ENCODE results near the gene LIN7B. TPM values are rescaled to one million over a fixed set of nuclear protein-coding genes. Genes with fewer than 3 reads are reported as not detected.

LIN7B gene
- total RNA-seq, 1 experiment from 2014 or later, result 4.2 TPM

GRCh38 chr19:49119411-49120324, 5.5 kb downstream of the LIN7B start, which contains the start of gene PPFIA3:
TSS of gene PPFIA3 (plus strand) at chr19:49119544. CDS start at chr19:49127874, 8,330 bp downstream.
- Histone ChIP-seq H3K79me1 (ENCODE audit: insufficient read depth, low read depth, low read length, poor library complexity, severe bottlenecking) (no peaks in the 10 kb centered on the region), H2BK120ac (ENCODE audit: low read depth, low read length, poor library complexity, severe bottlenecking) (no peak within 1 kb of the TSS), H4K91ac (ENCODE audit: insufficient read length, low read depth, low read length) (no peak within 1 kb of the TSS), H3T11ph (ENCODE audit: low read length) (no peak within 1 kb of the TSS), H3K79me2 (ENCODE audit: insufficient read depth, low read length) (no peaks in the 10 kb centered on the region), H4K8ac (replicated peaks; ENCODE audit: insufficient read length, low read depth, low read length) (no peak within 1 kb of the TSS), H3K27me3 (ENCODE audit: insufficient read depth, low read length) (peaks cover 9% of the 10 kb centered on the region; the same call in 1 of the 2 replicates), H2AK5ac (ENCODE audit: insufficient read length, low read length) (no peak within 1 kb of the TSS), H2AFZ (ENCODE audit: low read length) (no peak within 1 kb of the TSS), H3K56ac (ENCODE audit: insufficient read length, low read depth, low read length) (no peak within 1 kb of the TSS), H4K5ac (ENCODE audit: insufficient read length, low read depth, low read length) (no peak within 1 kb of the TSS), H3K4ac (ENCODE audit: low read depth, low read length) (no peak within 1 kb of the TSS), H3K9ac (ENCODE audit: extremely low read depth, insufficient read length, low read length) (no peak within 1 kb of the TSS), H2BK12ac (ENCODE audit: insufficient read length, low read depth, low read length) (no peak within 1 kb of the TSS), H3K9me3 (ENCODE audit: control insufficient read depth, low read depth, low read length) (no peaks in the 10 kb centered on the region), H4K20me1 (ENCODE audit: control insufficient read depth, insufficient read depth, insufficient read length) (no peaks in the 10 kb centered on the region), H3K23ac (ENCODE audit: insufficient read length, low read depth, low read length) (no peak within 1 kb of the TSS), H3K4me2 (ENCODE audit: insufficient read depth, insufficient read length, low read length) (peak within 1 kb of the TSS; percentile 43), H3K23me2 (ENCODE audit: insufficient read length, low read depth, low read length, poor library complexity, severe bottlenecking) (peaks cover 4% of the 10 kb centered on the region), H3K4me1 (ENCODE audit: insufficient read depth, low read length) (peaks cover 3% of the 10 kb centered on the region; the same call in 1 of the 2 replicates), H3K14ac (ENCODE audit: insufficient read depth, low read length) (peak within 1 kb of the TSS; percentile 74; the same call in 1 of the 2 replicates), H3K18ac (ENCODE audit: insufficient read length, low read depth, low read length) (peak within 1 kb of the TSS; percentile 59), H2BK20ac (ENCODE audit: low read depth, low read length, poor library complexity, severe bottlenecking) (no peak within 1 kb of the TSS), H2BK15ac (ENCODE audit: low read depth, low read length) (no peak within 1 kb of the TSS), H2BK5ac (ENCODE audit: insufficient read length, low read length) (no peak within 1 kb of the TSS), H3K27ac (ENCODE audit: insufficient read length, low read depth, low read length) (no peak within 1 kb of the TSS)
- H3K36me3 Mint-ChIP-seq (ENCODE audit: insufficient read depth in 1 of 3, low read depth in 3 of 3), result peaks cover 0 to 4% (median 0%) of the 10 kb centered on the region in 3 experiments; a peak in 1 of 7 replicates
- peak within 1 kb of the TSS; percentile 54 to 78 (median 73); a peak in 4 of 7 replicates for H3K27ac Mint-ChIP-seq
- no CpG with 5 or more reads among the region's 90 CpGs for WGBS (ENCODE audit: extremely low coverage, insufficient read length, low lambda C conversion rate)
- no peaks in the 10 kb centered on the region; a peak in 1 of 5 replicates for H3K9me3 Mint-ChIP-seq
- peaks cover 17 to 26% of the 10 kb centered on the region in 2 experiments for H3K4me1 Mint-ChIP-seq
- TF ChIP-seq CTCF (conservative IDR thresholded peaks at IDR 0.05), result no peak
- peaks cover 43% of the 10 kb centered on the region for H3K27me3 Mint-ChIP-seq (ENCODE audit: low read depth)
- DNase-seq, result peak; percentile 69
- peak within 1 kb of the TSS; percentile 66 to 85 for H3K4me3 Mint-ChIP-seq

Measured in H9 (cell line).